Upper lobe of left lung (tissue), 6 donors: ENCODE measurements around the gene CLDN5. TPM values are rescaled to one million over a fixed set of nuclear protein-coding genes. Genes with fewer than 3 reads are reported as not detected.

Experiments
- ATAC-seq, 2 donors: fragments of 200-7000 bp; cut with Tn5 transposase; one replicate each; pipeline ENCODE4 v1.9.1; 2022; ENCODE audit warnings: mild to moderate bottlenecking in 2 of 2, moderate library complexity in 2 of 2; ENCODE audit not compliant: low FRiP score in 2 of 2
- DNase-seq, 2 donors: peaks; one replicate each; pipeline ENCODE4 v3.0.0-alpha.2; 2019 to 2020
- H3K27ac ChIP-seq, 4 donors: fragments of 200-600 bp; sonication (generic); one replicate each; pipeline ENCODE4 v1.5.1; 2016 to 2019
- H3K27me3 ChIP-seq, 4 donors: fragments of 200-600 bp; sonication (generic); one replicate each; pipeline ENCODE4 v1.5.1; 2017 to 2019
- H3K36me3 ChIP-seq, 4 donors: fragments of 200-600 bp; sonication (generic); one replicate each; pipeline ENCODE4 v1.5.1; 2016 to 2019
- H3K4me1 ChIP-seq, 4 donors: fragments of 200-600 bp; sonication (generic); one replicate each; pipeline ENCODE4 v1.5.1; 2018 to 2019
- H3K4me3 ChIP-seq, 4 donors: fragments of 200-600 bp; sonication (generic); one replicate each; pipeline ENCODE4 v1.5.1; 2017 to 2019; ENCODE audit warnings: mild to moderate bottlenecking in 2 of 4, moderate library complexity in 1 of 4
- H3K9me3 ChIP-seq, 4 donors: fragments of 200-600 bp; sonication (generic); one replicate each; pipeline ENCODE4 v1.5.1; 2018 to 2019
- CTCF ChIP-seq, 6 experiments: fragments of 450-650 bp in 4 of 6; fragments of 200-600 bp in 2 of 6; sonication (generic) in 2 of 6; IDR thresholded peaks; one replicate each; pipeline ENCODE4 v1.5.1; 2016 to 2019; ENCODE audit warnings: antibody characterized with exemption in 6 of 6
- EP300 ChIP-seq, 4 donors: sonication (generic); formaldehyde crosslinking; IDR thresholded peaks; one replicate each; pipeline ENCODE4 v1.5.1; 2017; ENCODE audit warnings: antibody characterized with exemption in 4 of 4, control low read depth in 2 of 4
- POLR2A ChIP-seq, 4 donors: fragments of 450-650 bp; IDR thresholded peaks; one replicate each; pipeline ENCODE4 v1.5.1; 2016 to 2017; ENCODE audit warnings: antibody characterized with exemption in 4 of 4, mild to moderate bottlenecking in 2 of 4
- POLR2AphosphoS5 ChIP-seq, 2 donors: sonication (generic); formaldehyde crosslinking; IDR thresholded peaks; one replicate each; pipeline ENCODE4 v1.5.1; 2017; ENCODE audit warnings: antibody characterized with exemption in 2 of 2
- WGBS, 2 donors: methylation state at CpG; one replicate each; pipeline ENCODE4 v1.1.5; 2017 to 2018; 5-methylcytosine and 5-hydroxymethylcytosine counted together
- total RNA-seq, 6 donors: library from RNA; depleted of rRNA in 4 of 6; stranded (reverse); fragments of >200 nt in 4 of 6; gene quantifications; one replicate each; pipeline versions ENCODE4 v1.1.0 to v1.2.1, GENCODE V29; 2016 to 2021
- donor health status: DM: no; HTN: no; CAD: no; lungs with moderate emphysema.
- donor health status: DM: no; HTN: yes; CAD: no; lungs with severe emphysema.

CLDN5 gene
- total RNA-seq, 6 donors from 2014 or later, result 70.2 to 726 (median 229) TPM

GRCh38 chr22:19520566-19521305 is 3.5 kb downstream of the CLDN5 start:
- H3K27ac ChIP-seq, result peak overlapping the region; percentile 87 to 97 (median 92)
- peak overlapping the region; percentile 27 to 65 (median 53) for H3K4me3 ChIP-seq
- no peak for DNase-seq

DNA sequence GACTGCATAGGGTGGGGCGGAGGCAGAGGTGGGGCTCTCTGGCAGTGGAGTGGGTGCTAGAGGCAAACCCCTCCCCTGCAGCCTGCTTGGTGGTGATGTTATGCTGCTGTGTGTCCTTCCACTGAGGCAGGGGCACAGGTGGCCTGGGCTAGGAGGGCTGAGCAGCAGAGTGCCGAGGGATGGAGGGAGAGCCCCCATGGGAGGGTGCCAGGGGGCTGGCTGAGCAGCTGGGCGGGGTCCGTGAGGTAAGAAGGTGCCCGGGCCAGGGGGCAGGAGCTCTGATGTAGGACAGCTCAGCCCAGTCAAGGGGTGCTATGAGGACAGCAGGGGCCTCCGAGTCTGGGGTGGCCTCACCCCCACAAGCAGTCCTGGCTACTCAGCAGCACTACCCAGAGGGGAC is 4.2 kb downstream of the CLDN5 start:
- 73 to 88% methylated on average over 2 to 6 of the region's 6 CpGs for WGBS, 2 donors
- Histone ChIP-seq H3K27ac (peak overlapping the region; percentile 26 to 97 (median 92)), H3K4me1 (peaks cover 3 to 21% (median 17%) of the 10 kb centered on the region in 4 donors), H3K36me3 (peaks cover 0 to 29% (median 3%) of the 10 kb centered on the region in 4 donors), H3K9me3 (no peaks in the 10 kb centered on the region), H3K27me3 (peaks cover 0 to 21% (median 10%) of the 10 kb centered on the region in 4 donors), H3K4me3 (peak overlapping the region in 3 of 4 donors; percentile 27 to 65 (median 50))
- ATAC-seq, result no peak
- DNase-seq, result no peak
- TF ChIP-seq CTCF (IDR thresholded peaks at IDR 0.05) (no peak), EP300 (IDR thresholded peaks at IDR 0.05) (no peak), POLR2AphosphoS5 (IDR thresholded peaks at IDR 0.05) (peak; percentile 23 to 35), POLR2A (IDR thresholded peaks at IDR 0.05) (no peak)

More at GRCh38 chr22:19520566-19521305, 3.5 kb downstream of the CLDN5 start:
- H3K4me1 ChIP-seq, result peaks cover 4 to 21% (median 19%) of the 10 kb centered on the region in 4 donors
- peaks cover 0 to 29% (median 3%) of the 10 kb centered on the region in 4 donors for H3K36me3 ChIP-seq
- WGBS, 2 donors, result 76 to 82% methylated on average over 6 to 10 of the region's 10 CpGs
- no peak for ATAC-seq
- H3K27me3 ChIP-seq, result peaks cover 0 to 25% (median 11%) of the 10 kb centered on the region in 4 donors
- TF ChIP-seq POLR2A (IDR thresholded peaks at IDR 0.05), result no peak
- TF ChIP-seq EP300 (IDR thresholded peaks at IDR 0.05), result no peak
- peak in 1 of 2 donors; percentile 12 for TF ChIP-seq POLR2AphosphoS5 (IDR thresholded peaks at IDR 0.05)
- H3K9me3 ChIP-seq, result no peaks in the 10 kb centered on the region

DNA sequence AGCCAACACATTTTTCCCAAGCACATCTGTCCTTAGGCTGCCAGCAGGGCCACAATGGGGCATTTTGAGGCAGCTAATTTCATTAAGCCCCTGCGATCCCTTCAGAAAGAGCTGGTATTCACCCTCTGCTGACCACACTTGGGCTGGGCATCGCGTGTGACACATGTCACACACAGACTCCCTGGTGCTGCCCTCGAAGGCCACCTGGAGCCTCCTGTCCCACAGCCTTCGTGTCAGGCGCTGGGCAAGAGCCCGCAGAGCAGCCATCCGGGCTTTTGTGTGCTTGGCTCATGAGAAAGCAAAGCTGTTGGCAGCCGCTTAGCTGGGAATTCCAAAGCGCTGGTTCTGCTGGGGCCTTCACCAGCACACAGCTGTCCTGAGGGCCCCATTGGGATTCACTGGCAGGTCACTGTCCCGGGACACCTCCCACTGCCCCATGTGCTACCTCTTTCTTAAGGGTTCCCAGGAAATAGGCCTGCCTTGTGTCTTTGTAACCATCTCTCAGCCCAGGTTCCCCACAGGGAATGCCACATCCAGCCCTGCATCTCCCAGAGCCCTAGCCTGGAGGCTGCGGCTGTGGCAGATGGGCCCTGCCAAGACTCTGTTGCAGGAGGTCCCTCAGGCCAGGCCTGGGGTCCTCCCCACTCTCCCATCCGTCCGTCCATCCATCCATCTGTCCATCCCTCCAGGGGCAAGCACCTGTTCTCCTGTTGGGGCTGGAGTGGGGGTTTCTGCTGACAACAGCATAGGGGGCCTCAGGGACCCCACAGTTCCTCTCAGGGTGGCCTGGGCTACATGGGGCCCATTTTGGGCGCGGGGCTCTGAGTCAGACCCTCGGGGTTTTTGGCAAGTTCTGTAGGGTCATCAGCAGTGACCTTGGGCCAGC is 4.9 kb downstream of the CLDN5 start:
- no peaks in the 10 kb centered on the region for H3K9me3 ChIP-seq
- no peak for ATAC-seq

DNA sequence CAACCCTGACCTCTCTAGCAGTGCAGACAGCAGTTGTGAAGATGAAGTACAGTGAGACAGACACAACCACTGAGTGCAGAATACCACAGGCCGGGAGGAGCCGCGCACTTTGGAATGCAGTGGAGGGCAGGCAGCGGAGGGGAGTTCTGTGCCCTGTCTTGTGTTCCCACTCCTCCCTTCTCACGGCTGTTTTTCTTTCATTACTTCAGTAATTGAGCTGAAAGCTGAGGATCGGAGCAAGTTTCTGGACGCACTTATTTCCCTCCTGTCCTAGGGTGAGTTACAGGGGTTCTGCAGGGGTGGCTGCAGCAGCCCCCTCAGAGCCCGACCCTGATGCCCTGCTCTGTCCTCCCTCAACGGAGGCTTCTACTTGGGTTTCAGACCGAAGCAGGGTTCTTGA is 5.6 kb downstream of the CLDN5 start:
- DNase-seq, result no peak
- peaks cover 0 to 8% (median 5%) of the 10 kb centered on the region in 4 donors for H3K4me1 ChIP-seq
- H3K27me3 ChIP-seq, result peaks cover 0 to 7% (median 4%) of the 10 kb centered on the region in 4 donors
- WGBS, 2 donors, result 83 to 86% methylated on average over 9 to 10 of the region's 10 CpGs
- peak overlapping the region in 3 of 4 donors; percentile 1 to 92 (median 61) for H3K27ac ChIP-seq
- no peaks in the 10 kb centered on the region for H3K9me3 ChIP-seq
- ATAC-seq, result no peak
- TF ChIP-seq EP300 (IDR thresholded peaks at IDR 0.05) (no peak), POLR2AphosphoS5 (IDR thresholded peaks at IDR 0.05) (no peak), CTCF (IDR thresholded peaks at IDR 0.05) (no peak), POLR2A (IDR thresholded peaks at IDR 0.05) (no peak)
- H3K36me3 ChIP-seq, result peaks cover 0 to 29% (median 3%) of the 10 kb centered on the region in 4 donors
- H3K4me3 ChIP-seq, result no peak overlapping the region

More for the DNA sequence above, 4.9 kb downstream of the CLDN5 start:
- H3K4me1 ChIP-seq, result peaks cover 0 to 14% (median 12%) of the 10 kb centered on the region in 4 donors
- no peak for DNase-seq
- 88 to 92% methylated on average over 8 to 17 of the region's 17 CpGs for WGBS, 2 donors
- TF ChIP-seq CTCF (IDR thresholded peaks at IDR 0.05), result no peak
- TF ChIP-seq POLR2A (IDR thresholded peaks at IDR 0.05), result no peak
- no peak for TF ChIP-seq EP300 (IDR thresholded peaks at IDR 0.05)
- TF ChIP-seq POLR2AphosphoS5 (IDR thresholded peaks at IDR 0.05), result no peak
- H3K27me3 ChIP-seq, result peaks cover 0 to 14% (median 7%) of the 10 kb centered on the region in 4 donors
- H3K27ac ChIP-seq, result peak overlapping the region; percentile 1 to 97 (median 59)
- H3K36me3 ChIP-seq, result peaks cover 0 to 29% (median 3%) of the 10 kb centered on the region in 4 donors
- peak overlapping the region in 2 of 4 donors; percentile 50 to 65 for H3K4me3 ChIP-seq
